Liver (tissue), 3 donors: Measurements from ENCODE around the gene FBXO8.

Experiments
- ATF3 ChIP-seq: IDR thresholded peaks from 2 replicates; pipeline ENCODE4 v1.6.1; 2016; ENCODE audit warnings: antibody characterized with exemption
- CTCF ChIP-seq: fragments of 150-350 bp; IDR thresholded peaks from 2 replicates; pipeline ENCODE4 v1.5.1; 2017; ENCODE audit warnings: improper control_type of control experiment, low read depth, low read length; ENCODE audit not compliant: missing input control
- EGR1 ChIP-seq, 2 donors: IDR thresholded peaks; 2 replicates each; pipeline ENCODE4 v1.6.1; 2016 to 2018; ENCODE audit warnings: antibody characterized with exemption in 2 of 2, low read depth in 2 of 2
- FOXA1 ChIP-seq: IDR thresholded peaks from 2 replicates; pipeline ENCODE4 v1.6.1; 2016; ENCODE audit warnings: antibody characterized with exemption
- GABPA ChIP-seq, 2 donors: IDR thresholded peaks in 1 of 2; conservative IDR thresholded peaks in 1 of 2; 2 replicates each; pipeline ENCODE4 v1.6.1; 2016; ENCODE audit warnings: antibody characterized with exemption in 2 of 2, mild to moderate bottlenecking in 1 of 2, moderate library complexity in 1 of 2
- HNF4G ChIP-seq: IDR thresholded peaks from 2 replicates; pipeline ENCODE4 v1.6.1; 2016; ENCODE audit warnings: antibody characterized with exemption
- JUND ChIP-seq, 2 donors: IDR thresholded peaks; 2 replicates each; pipeline ENCODE4 v1.6.1; 2016; ENCODE audit warnings: antibody characterized with exemption in 2 of 2
- NR2F2 ChIP-seq: IDR thresholded peaks from 2 replicates; pipeline ENCODE4 v1.6.1; 2016; ENCODE audit warnings: antibody characterized with exemption
- RAD21 ChIP-seq, 2 donors: IDR thresholded peaks; 2 replicates each; pipeline ENCODE4 v1.6.1; 2016; ENCODE audit warnings: antibody characterized with exemption in 2 of 2, mild to moderate bottlenecking in 2 of 2
- RXRA ChIP-seq, 2 donors: IDR thresholded peaks; 2 replicates each; pipeline ENCODE4 v1.6.1; 2017 to 2018; ENCODE audit warnings: antibody characterized with exemption in 2 of 2, mild to moderate bottlenecking in 1 of 2
- SP1 ChIP-seq: IDR thresholded peaks from 2 replicates; pipeline ENCODE4 v1.6.1; 2018; ENCODE audit warnings: antibody characterized with exemption, mild to moderate bottlenecking
- TAF1 ChIP-seq: conservative IDR thresholded peaks from 2 replicates; pipeline ENCODE4 v1.6.1; 2016; ENCODE audit warnings: antibody characterized with exemption, mild to moderate bottlenecking
- YY1 ChIP-seq: IDR thresholded peaks from 2 replicates; pipeline ENCODE4 v1.6.1; 2016; ENCODE audit warnings: antibody characterized with exemption, mild to moderate bottlenecking
- donor health status: healthy.
- donor health status: healthy.

- TF ChIP-seq CTCF (no peak), JUND (IDR thresholded peaks at IDR 0.05) (no peak), SP1 (no peak), GABPA (IDR thresholded peaks at IDR 0.05 in 1 of 2, conservative IDR thresholded peaks at IDR 0.05 in 1 of 2) (no peak), TAF1 (no peak), FOXA1 (no peak), RXRA (IDR thresholded peaks at IDR 0.05) (no peak), HNF4G (no peak), ATF3 (no peak), NR2F2 (no peak), EGR1 (IDR thresholded peaks at IDR 0.05; ENCODE audit: low read depth in 2 of 2) (no peak), RAD21 (IDR thresholded peaks at IDR 0.05) (no peak), YY1 (no peak)
These were observed 74.1 kb downstream of the FBXO8 start for GRCh38 chr4:174209341-174209740.
